ENCODE measurements around the gene SYNE1. TPM values are rescaled to one million over a fixed set of nuclear protein-coding genes. Genes with fewer than 3 reads are reported as not detected.

Gene SYNE1
- polyA plus RNA-seq, 1 experiment = 35.7 TPM

DNA sequence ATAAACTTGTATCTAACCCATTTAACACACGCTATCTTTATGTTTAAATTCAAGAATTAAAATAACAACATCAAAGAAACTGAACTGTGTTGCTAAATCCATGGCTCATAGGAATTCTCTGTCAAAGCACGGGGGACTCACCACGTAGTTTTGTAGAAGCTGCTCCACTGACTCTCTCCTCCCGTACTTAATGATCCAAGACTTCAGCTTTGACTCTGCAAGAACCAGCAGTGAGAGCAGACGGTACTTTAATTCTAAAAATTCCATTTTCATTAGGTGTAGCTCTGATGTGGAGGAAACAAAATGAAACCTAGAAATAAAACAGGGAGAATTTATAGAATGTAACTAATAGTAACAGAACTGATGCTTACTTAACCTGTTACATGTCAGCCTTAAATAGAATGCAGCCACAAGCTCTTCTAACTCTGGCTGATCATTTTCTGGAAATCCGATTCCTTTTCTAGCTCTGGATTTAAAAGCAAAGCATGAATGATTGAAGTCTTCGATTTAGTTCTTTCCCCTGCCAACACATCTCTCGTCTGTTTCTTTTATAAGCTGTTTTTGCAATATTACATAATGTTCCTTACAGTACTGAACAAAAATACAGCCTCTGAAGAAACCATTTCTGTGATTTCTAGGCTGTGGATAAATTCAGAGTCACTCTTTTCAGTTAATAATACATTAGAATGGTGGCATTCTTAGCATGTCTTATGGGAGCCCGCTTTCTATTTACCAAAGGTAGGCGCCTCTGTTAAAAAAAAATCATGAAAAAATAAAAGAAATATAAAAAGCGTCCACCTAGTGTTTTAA is 165.5 kb downstream of the SYNE1 start:
- H3K9me3 ChIP-seq (ENCODE audit: control insufficient read depth, insufficient read depth, low read length) = no peaks in the 10 kb centered on the region
- no peaks in the 10 kb centered on the region for H3K27me3 ChIP-seq (ENCODE audit: control insufficient read depth, insufficient read depth, low read length)
- ChIA-PET POLR2A (no interaction called here), CTCF (interaction anchor here (0.6 to 3.4 kb wide), 3 partner anchors 14 to 964 kb away, joined by 3 to 22 read pairs (median 5); no protein-coding TSS in a partner anchor)
- TF ChIP-seq, protein P1, sequence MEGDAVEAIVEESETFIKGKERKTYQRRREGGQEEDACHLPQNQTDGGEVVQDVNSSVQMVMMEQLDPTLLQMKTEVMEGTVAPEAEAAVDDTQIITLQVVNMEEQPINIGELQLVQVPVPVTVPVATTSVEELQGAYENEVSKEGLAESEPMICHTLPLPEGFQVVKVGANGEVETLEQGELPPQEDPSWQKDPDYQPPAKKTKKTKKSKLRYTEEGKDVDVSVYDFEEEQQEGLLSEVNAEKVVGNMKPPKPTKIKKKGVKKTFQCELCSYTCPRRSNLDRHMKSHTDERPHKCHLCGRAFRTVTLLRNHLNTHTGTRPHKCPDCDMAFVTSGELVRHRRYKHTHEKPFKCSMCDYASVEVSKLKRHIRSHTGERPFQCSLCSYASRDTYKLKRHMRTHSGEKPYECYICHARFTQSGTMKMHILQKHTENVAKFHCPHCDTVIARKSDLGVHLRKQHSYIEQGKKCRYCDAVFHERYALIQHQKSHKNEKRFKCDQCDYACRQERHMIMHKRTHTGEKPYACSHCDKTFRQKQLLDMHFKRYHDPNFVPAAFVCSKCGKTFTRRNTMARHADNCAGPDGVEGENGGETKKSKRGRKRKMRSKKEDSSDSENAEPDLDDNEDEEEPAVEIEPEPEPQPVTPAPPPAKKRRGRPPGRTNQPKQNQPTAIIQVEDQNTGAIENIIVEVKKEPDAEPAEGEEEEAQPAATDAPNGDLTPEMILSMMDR (IDR thresholded peaks at IDR 0.05; ENCODE audit: low read depth, low read length) = 0 out of 2 replicates have a peak, but pooled peaks have one; percentile 1
- DNase-seq (ENCODE audit: low read depth, low spot score) = no peak
- H3K4me3 ChIP-seq (ENCODE audit: low read depth, low read length) = peak overlapping the region; percentile 39
- H3K27ac ChIP-seq (ENCODE audit: low read depth, low read length) = no peak overlapping the region

DNA sequence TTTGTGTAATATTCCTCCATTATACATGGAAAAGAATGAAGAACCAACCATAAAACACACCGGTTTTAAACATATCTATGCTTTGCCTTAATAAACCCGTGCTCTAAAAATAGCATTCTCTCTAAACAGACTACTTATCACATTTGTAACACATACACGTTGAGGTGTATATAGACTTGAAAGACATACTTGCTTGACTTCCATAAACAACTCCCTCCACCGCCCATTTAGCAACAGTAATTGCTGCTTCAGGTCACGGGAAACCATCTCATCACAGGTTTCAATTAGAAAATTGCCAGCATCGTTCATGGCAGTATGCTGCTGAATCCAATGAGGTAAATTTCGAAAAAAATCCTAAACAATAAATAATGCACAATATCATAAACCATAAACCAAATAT is 174.0 kb downstream of the SYNE1 start:
- TF ChIP-seq, protein P1 (IDR thresholded peaks at IDR 0.05; ENCODE audit: low read depth, low read length) = no peak
- Histone ChIP-seq H3K27ac (ENCODE audit: low read depth, low read length) (no peak overlapping the region), H3K9me3 (ENCODE audit: control insufficient read depth, insufficient read depth, low read length) (no peaks in the 10 kb centered on the region), H3K4me3 (ENCODE audit: low read depth, low read length) (peak overlapping the region; percentile 37), H3K27me3 (ENCODE audit: control insufficient read depth, insufficient read depth, low read length) (no peaks in the 10 kb centered on the region)
- ChIA-PET CTCF (interaction anchor here (1.9 kb wide), 1 partner anchor 22 kb away, joined by 8 read pairs; no protein-coding TSS in a partner anchor), POLR2A (interaction anchor here (0.6 kb wide), 1 partner anchor 12 kb away, joined by 4 read pairs; no protein-coding TSS in a partner anchor)
- DNase-seq (ENCODE audit: low read depth, low spot score) = no peak

DNA sequence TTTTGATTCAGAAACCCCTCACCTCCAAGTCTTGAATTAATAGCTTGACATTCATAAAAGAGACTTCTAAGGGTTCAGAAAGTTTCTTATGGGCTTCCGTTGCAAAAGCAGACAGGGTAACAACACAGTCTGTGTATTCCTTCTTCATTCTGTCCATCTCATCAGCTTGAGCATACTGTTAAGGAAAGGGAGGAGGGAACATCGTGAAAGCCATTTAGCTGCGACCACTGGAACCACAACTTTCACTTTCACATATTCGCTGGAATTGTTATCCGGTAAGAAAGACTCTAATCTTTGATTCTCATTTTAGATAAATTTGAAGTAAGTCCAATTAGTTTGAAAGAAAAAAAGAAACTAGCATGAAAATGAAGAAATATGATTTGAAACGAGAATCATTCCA is 174.4 kb downstream of the SYNE1 start:
- DNase-seq (ENCODE audit: low read depth, low spot score) = no peak
- Histone ChIP-seq H3K27ac (ENCODE audit: low read depth, low read length) (no peak overlapping the region), H3K27me3 (ENCODE audit: control insufficient read depth, insufficient read depth, low read length) (no peaks in the 10 kb centered on the region), H3K9me3 (ENCODE audit: control insufficient read depth, insufficient read depth, low read length) (no peaks in the 10 kb centered on the region), H3K4me3 (ENCODE audit: low read depth, low read length) (peak overlapping the region; percentile 37)
- ChIA-PET CTCF (interaction anchor here (1.9 kb wide), 1 partner anchor 22 kb away, joined by 8 read pairs; no protein-coding TSS in a partner anchor), POLR2A (no interaction called here)
- TF ChIP-seq, protein P1 (IDR thresholded peaks at IDR 0.05; ENCODE audit: low read depth, low read length) = no peak

DNA sequence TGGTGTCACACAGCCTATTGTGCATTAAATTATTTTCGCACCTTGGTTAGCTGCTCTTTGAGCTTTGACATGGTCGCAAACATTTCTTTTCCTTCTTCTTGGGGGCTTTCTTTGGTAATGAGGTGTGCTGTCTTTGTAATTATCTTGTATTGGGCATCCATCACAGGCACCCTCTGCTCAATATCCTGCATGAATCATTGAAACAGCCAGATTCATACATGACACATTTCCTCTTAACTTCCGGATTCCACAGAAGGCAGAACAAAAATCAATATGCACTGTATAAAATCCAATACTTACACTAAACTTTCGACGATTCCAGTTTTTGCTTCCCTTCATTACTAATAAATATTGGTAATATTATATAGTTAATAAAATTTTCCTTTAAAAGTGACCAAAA is 175.6 kb downstream of the SYNE1 start:
- TF ChIP-seq, protein P1 (IDR thresholded peaks at IDR 0.05; ENCODE audit: low read depth, low read length) = no peak
- Histone ChIP-seq H3K27ac (ENCODE audit: low read depth, low read length) (no peak overlapping the region), H3K9me3 (ENCODE audit: control insufficient read depth, insufficient read depth, low read length) (no peaks in the 10 kb centered on the region), H3K4me3 (ENCODE audit: low read depth, low read length) (no peak overlapping the region), H3K27me3 (ENCODE audit: control insufficient read depth, insufficient read depth, low read length) (no peaks in the 10 kb centered on the region)
- ChIA-PET CTCF (no interaction called here), POLR2A (no interaction called here)
- no peak for DNase-seq (ENCODE audit: low read depth, low spot score)
